ENCODE measurements around the gene RFWD3.
"Not testable (repeated sequence)": the region's sequence is repeated elsewhere in the genome, so short reads cannot be mapped to it uniquely, and the experiment has no call there.

The RFWD3 gene

GRCh38 chr16:74679983-74680382 lies 13.3 kb upstream of the RFWD3 start:
- peaks cover 0 to 55% (median 0%) of the 10 kb centered on the region in 11 experiments; a peak in 6 of 22 replicates for H4K20me1 ChIP-seq
- TF ChIP-seq Cebpa-rat (IDR thresholded peaks at IDR 0.05): no peak

GRCh38 chr16:74677868-74678267 lies 11.2 kb upstream of the RFWD3 start:
- peaks cover 0 to 53% (median 0%) of the 10 kb centered on the region in 11 experiments; a peak in 6 of 22 replicates for H4K20me1 ChIP-seq
- no peak for TF ChIP-seq Cebpa-rat (IDR thresholded peaks at IDR 0.05)
- no peak overlapping the region for H3K9ac ChIP-seq

More at GRCh38 chr16:74679983-74680382, 13.3 kb upstream of the RFWD3 start:
- Histone ChIP-seq H3K4me3 (no peak overlapping the region), H3K4me2 (peak overlapping the region in 7 of 11 experiments; percentile 1 to 65 (median 49); a peak in 11 of 22 replicates), H3K4me1 (peaks cover 19 to 40% (median 36%) of the 10 kb centered on the region in 10 experiments), H3K9me3 (replicated peaks in 1 of 11) (no peaks in the 10 kb centered on the region), H3K36me3 (peaks cover 0 to 100% (median 92%) of the 10 kb centered on the region in 11 experiments; a peak in 19 of 22 replicates), H3K27me3 (no peaks in the 10 kb centered on the region), H3K9ac (peak overlapping the region in 3 of 11 experiments; percentile 8 to 26 (median 20); a peak in 1 of 22 replicates), H3K27ac (no peak overlapping the region)

GRCh38 chr16:74673876-74674275 lies 7.2 kb upstream of the RFWD3 start:
- Histone ChIP-seq H3K9me3 (replicated peaks in 1 of 11) (peaks cover 0 to 9% (median 3%) of the 10 kb centered on the region in 11 experiments; a peak in 11 of 22 replicates), H3K36me3 (peaks cover 0 to 84% (median 79%) of the 10 kb centered on the region in 11 experiments; a peak in 19 of 22 replicates)

More at GRCh38 chr16:74677868-74678267, 11.2 kb upstream of the RFWD3 start:
- Histone ChIP-seq H3K27me3 (no peaks in the 10 kb centered on the region), H3K36me3 (peaks cover 0 to 100% (median 99%) of the 10 kb centered on the region in 11 experiments; a peak in 19 of 22 replicates), H3K4me1 (peaks cover 0 to 26% (median 21%) of the 10 kb centered on the region in 10 experiments; a peak in 17 of 20 replicates), H3K27ac (no peak overlapping the region), H3K4me2 (no peak overlapping the region), H3K4me3 (no peak overlapping the region), H3K9me3 (replicated peaks in 1 of 11) (no peaks in the 10 kb centered on the region)

GRCh38 chr16:74668877-74669276 lies 2.2 kb upstream of the RFWD3 start:
- peaks cover 19 to 53% (median 44%) of the 10 kb centered on the region in 11 experiments for H3K36me3 ChIP-seq
- H3K9ac ChIP-seq, H3K27me3 ChIP-seq, H3K4me2 ChIP-seq, H3K27ac ChIP-seq, H3K4me3 ChIP-seq: not testable (repeated sequence)
- H3K4me1 ChIP-seq: peaks cover 21 to 31% (median 28%) of the 10 kb centered on the region in 10 experiments
- peaks cover 0 to 28% (median 17%) of the 10 kb centered on the region in 11 experiments; a peak in 17 of 22 replicates for H4K20me1 ChIP-seq
- H3K9me3 ChIP-seq (replicated peaks in 1 of 11): peaks cover 0 to 21% (median 7%) of the 10 kb centered on the region in 11 experiments; a peak in 12 of 22 replicates

More at GRCh38 chr16:74673876-74674275, 7.2 kb upstream of the RFWD3 start:
- Histone ChIP-seq H3K4me2 (no peak overlapping the region), H3K27me3 (no peaks in the 10 kb centered on the region), H3K9ac (no peak overlapping the region), H3K27ac (no peak overlapping the region), H3K4me1 (no peaks in the 10 kb centered on the region; a peak in 1 of 20 replicates), H3K4me3 (no peak overlapping the region), H4K20me1 (peaks cover 0 to 25% (median 0%) of the 10 kb centered on the region in 11 experiments; a peak in 5 of 22 replicates)
- no peak for TF ChIP-seq Cebpa-rat (IDR thresholded peaks at IDR 0.05)

- H3K9me3 ChIP-seq (replicated peaks in 1 of 11): peaks cover 0 to 21% (median 7%) of the 10 kb centered on the region in 11 experiments; a peak in 12 of 22 replicates
- no peaks in the 10 kb centered on the region for H3K27me3 ChIP-seq
- H3K27ac ChIP-seq: peak overlapping the region in 10 of 11 experiments; percentile 43 to 98 (median 96); a peak in 21 of 22 replicates
- H3K4me3 ChIP-seq: peak overlapping the region; percentile 83 to 100 (median 97)
- peak overlapping the region; percentile 77 to 91 (median 84) for H3K4me2 ChIP-seq
- peak overlapping the region; percentile 73 to 99 (median 95) for H3K9ac ChIP-seq
- peaks cover 33 to 47% (median 42%) of the 10 kb centered on the region in 10 experiments for H3K4me1 ChIP-seq
- peaks cover 4 to 43% (median 33%) of the 10 kb centered on the region in 11 experiments; a peak in 18 of 22 replicates for H4K20me1 ChIP-seq
- no peak for TF ChIP-seq Cebpa-rat (IDR thresholded peaks at IDR 0.05)
- peaks cover 35 to 53% (median 44%) of the 10 kb centered on the region in 11 experiments for H3K36me3 ChIP-seq
These were observed 601 bp upstream of the RFWD3 start for GRCh38 chr16:74667255-74667700.

GRCh38 chr16:74666010-74666421 lies 661 bp downstream of the RFWD3 start:
- peak overlapping the region; percentile 83 to 100 (median 97) for H3K4me3 ChIP-seq
- H3K4me2 ChIP-seq: peak overlapping the region; percentile 62 to 90 (median 84)
- peak overlapping the region; percentile 93 to 99 (median 95) for H3K9ac ChIP-seq
- H3K4me1 ChIP-seq: peaks cover 37 to 55% (median 49%) of the 10 kb centered on the region in 10 experiments
- peak overlapping the region; percentile 70 to 98 (median 95) for H3K27ac ChIP-seq
- no peaks in the 10 kb centered on the region for H3K27me3 ChIP-seq
- H3K9me3 ChIP-seq (replicated peaks in 1 of 11): peaks cover 0 to 21% (median 7%) of the 10 kb centered on the region in 11 experiments; a peak in 12 of 22 replicates
- no peak for TF ChIP-seq Cebpa-rat (IDR thresholded peaks at IDR 0.05)
- peaks cover 5 to 56% (median 45%) of the 10 kb centered on the region in 11 experiments; a peak in 18 of 22 replicates for H4K20me1 ChIP-seq
- peaks cover 37 to 53% (median 47%) of the 10 kb centered on the region in 11 experiments for H3K36me3 ChIP-seq

- Histone ChIP-seq H3K4me1 (peaks cover 69 to 94% (median 80%) of the 10 kb centered on the region in 10 experiments), H3K27me3 (no peaks in the 10 kb centered on the region), H3K4me3 (no peak overlapping the region), H3K9me3 (replicated peaks in 1 of 11) (no peaks in the 10 kb centered on the region), H3K9ac (0 out of 22 replicates have a peak overlapping the region, but pooled peaks of 1 of the 11 experiments have one; percentile 6), H4K20me1 (peaks cover 30 to 100% (median 95%) of the 10 kb centered on the region in 11 experiments; a peak in 20 of 22 replicates), H3K4me2 (peak overlapping the region; percentile 4 to 86 (median 48); a peak in 14 of 22 replicates), H3K27ac (no peak overlapping the region), H3K36me3 (peaks cover 70 to 97% (median 96%) of the 10 kb centered on the region in 11 experiments)
- TF ChIP-seq Cebpa-rat (IDR thresholded peaks at IDR 0.05): no peak
These were observed 5.6 kb downstream of the RFWD3 start for GRCh38 chr16:74661064-74661463.

- Histone ChIP-seq H3K4me3 (no peak overlapping the region), H3K4me1 (peaks cover 63 to 88% (median 75%) of the 10 kb centered on the region in 10 experiments), H3K9ac (no peak overlapping the region), H3K27ac (no peak overlapping the region), H4K20me1 (peaks cover 30 to 100% (median 100%) of the 10 kb centered on the region in 11 experiments; a peak in 20 of 22 replicates), H3K36me3 (peaks cover 73 to 100% (median 100%) of the 10 kb centered on the region in 11 experiments), H3K4me2 (peak overlapping the region in 10 of 11 experiments; percentile 4 to 86 (median 54); a peak in 13 of 22 replicates), H3K27me3 (no peaks in the 10 kb centered on the region), H3K9me3 (replicated peaks in 1 of 11) (no peaks in the 10 kb centered on the region)
- no peak for TF ChIP-seq Cebpa-rat (IDR thresholded peaks at IDR 0.05)
These were observed 6.3 kb downstream of the RFWD3 start for GRCh38 chr16:74660383-74660782.

GRCh38 chr16:74659041-74659440 lies 7.6 kb downstream of the RFWD3 start:
- no peak overlapping the region; a peak in 1 of 22 replicates for H3K27ac ChIP-seq
- H3K4me1 ChIP-seq: peaks cover 51 to 86% (median 72%) of the 10 kb centered on the region in 10 experiments
- no peaks in the 10 kb centered on the region for H3K27me3 ChIP-seq
- 0 out of 20 replicates have a peak overlapping the region, but pooled peaks of 3 of the 10 experiments have one; percentile 16 to 40 (median 40) for H3K4me3 ChIP-seq
- peaks cover 72 to 100% (median 100%) of the 10 kb centered on the region in 11 experiments for H3K36me3 ChIP-seq
- H4K20me1 ChIP-seq: peaks cover 41 to 100% (median 100%) of the 10 kb centered on the region in 11 experiments; a peak in 21 of 22 replicates
- no peak for TF ChIP-seq Cebpa-rat (IDR thresholded peaks at IDR 0.05)
- H3K9ac ChIP-seq: peak overlapping the region in 3 of 11 experiments; percentile 18 to 20 (median 18); a peak in 4 of 22 replicates
- no peaks in the 10 kb centered on the region for H3K9me3 ChIP-seq (replicated peaks in 1 of 11)
- H3K4me2 ChIP-seq: peak overlapping the region; percentile 42 to 86 (median 72)
